Measurements from ENCODE around the gene NARS2. TPM values are rescaled to one million over a fixed set of nuclear protein-coding genes. Genes with fewer than 3 reads are reported as not detected.
"Not testable (repeated sequence)": the region's sequence is repeated elsewhere in the genome, so short reads cannot be mapped to it uniquely, and the experiment has no call there.

The NARS2 gene
- total and polyA plus RNA-seq, 2 experiments from 2014 or later: 10.9 to 13.0 TPM

DNA sequence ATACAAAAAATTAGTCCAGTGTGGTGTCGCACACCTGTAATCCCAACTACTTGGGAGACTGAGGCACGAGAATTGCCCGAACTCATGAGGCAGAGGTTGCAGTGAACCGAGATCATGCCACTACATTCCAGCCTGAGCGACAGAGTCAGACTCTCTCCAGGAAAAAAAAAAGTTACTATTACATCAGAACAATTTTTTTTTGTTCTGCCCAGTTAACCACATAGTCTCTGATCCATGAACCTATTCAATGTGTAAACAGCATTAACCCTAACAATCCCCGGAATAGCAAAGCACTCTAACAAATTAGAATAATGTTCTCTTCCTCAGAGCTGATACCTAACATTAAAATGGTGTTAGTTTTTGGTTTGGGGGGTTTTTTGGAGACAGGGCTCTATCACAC, 4.6 kb downstream of the NARS2 start:
- H3K4me2 ChIP-seq (ENCODE audit: unreplicated experiment): no peak overlapping the region
- no peak overlapping the region for H3K27ac ChIP-seq
- H3K4me3 ChIP-seq: no peak overlapping the region
- H3K79me2 ChIP-seq (ENCODE audit: insufficient read depth): peaks cover 23% of the 10 kb centered on the region; the same call in 1 of the 2 replicates
- DNase-seq: no peak
- H3K9me3 ChIP-seq (ENCODE audit: low read depth): no peaks in the 10 kb centered on the region
- H2AFZ ChIP-seq: no peak overlapping the region
- no peaks in the 10 kb centered on the region for H4K20me1 ChIP-seq (ENCODE audit: insufficient read depth)
- no peaks in the 10 kb centered on the region for H3K27me3 ChIP-seq (replicated peaks; ENCODE audit: insufficient read depth)
- H3F3A ChIP-seq (ENCODE audit: insufficient read depth): peaks cover 9% of the 10 kb centered on the region
- WGBS, 2 experiments (ENCODE audit: low coverage in 1 of 2, low lambda C conversion rate in 2 of 2, missing lambda C conversion rate in 2 of 2): 88 to 89% methylated on average over 6 of the region's 6 CpGs
- no peak for TF ChIP-seq EZH2 (IDR thresholded peaks at IDR 0.05; ENCODE audit: insufficient read depth, poor library complexity, severe bottlenecking)
- TF ChIP-seq EZH2phosphoT487 (IDR thresholded peaks at IDR 0.05; ENCODE audit: insufficient read depth, low read depth): no peak
- no peaks in the 10 kb centered on the region for H3K9me2 ChIP-seq (ENCODE audit: insufficient read depth)
- H3K36me3 ChIP-seq (ENCODE audit: low read depth): no peaks in the 10 kb centered on the region
- in situ Hi-C loops (cut with MboI): loop anchor here (25.0 kb wide), 1 partner anchor 433 kb away; the partner anchor contains the start of gene ALG8
- no peak overlapping the region for H3K9ac ChIP-seq
- H3K4me1 ChIP-seq (ENCODE audit: insufficient read depth): peaks cover 9% of the 10 kb centered on the region

DNA sequence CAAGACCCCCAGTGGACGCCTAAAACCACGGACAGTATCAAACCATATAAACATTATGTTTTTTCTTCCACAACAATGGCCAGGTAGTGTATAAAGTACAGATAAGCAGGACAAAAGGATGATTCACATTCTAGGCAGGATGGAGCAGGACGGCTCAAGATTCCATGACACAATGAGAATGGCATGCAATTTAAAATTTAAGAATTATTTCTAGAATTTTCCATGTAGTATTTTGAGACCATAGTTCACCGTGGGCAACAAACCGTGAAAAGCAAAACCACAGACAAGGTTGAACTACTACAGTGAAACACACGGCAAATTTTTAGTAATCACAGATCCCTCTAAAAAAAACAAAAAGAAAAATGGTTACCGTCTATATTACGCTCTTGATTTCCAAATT, 7.5 kb downstream of the NARS2 start:
- WGBS, 2 experiments (ENCODE audit: low coverage in 1 of 2, low lambda C conversion rate in 2 of 2, missing lambda C conversion rate in 2 of 2): 48 to 52% methylated on average over 8 of the region's 8 CpGs
- H3K4me3 ChIP-seq: no peak overlapping the region
- no peak overlapping the region for H3K9ac ChIP-seq
- peak; percentile 71 for DNase-seq
- no peaks in the 10 kb centered on the region for H3K9me2 ChIP-seq (ENCODE audit: insufficient read depth)
- 0 out of 2 replicates have a peak, but pooled peaks cover 6% of the 10 kb centered on the region for H3K79me2 ChIP-seq (ENCODE audit: insufficient read depth)
- H3K27ac ChIP-seq: peak overlapping the region; percentile 24
- TF ChIP-seq EZH2 (IDR thresholded peaks at IDR 0.05; ENCODE audit: insufficient read depth, poor library complexity, severe bottlenecking): no peak
- TF ChIP-seq EZH2phosphoT487 (IDR thresholded peaks at IDR 0.05; ENCODE audit: insufficient read depth, low read depth): no peak
- no peaks in the 10 kb centered on the region for H3K27me3 ChIP-seq (replicated peaks; ENCODE audit: insufficient read depth)
- H3K4me1 ChIP-seq (ENCODE audit: insufficient read depth): peaks cover 23% of the 10 kb centered on the region
- H3K36me3 ChIP-seq (ENCODE audit: low read depth): no peaks in the 10 kb centered on the region
- H3K9me3 ChIP-seq (ENCODE audit: low read depth): no peaks in the 10 kb centered on the region
- no peak overlapping the region for H2AFZ ChIP-seq
- H3K4me2 ChIP-seq (ENCODE audit: unreplicated experiment): peak overlapping the region; percentile 15
- H3F3A ChIP-seq (ENCODE audit: insufficient read depth): peaks cover 18% of the 10 kb centered on the region
- H4K20me1 ChIP-seq (ENCODE audit: insufficient read depth): no peaks in the 10 kb centered on the region
- in situ Hi-C loops (cut with MboI): loop anchor here (10.0 to 25.0 kb wide), 3 partner anchors 152 to 430 kb away; partner anchors contain the start of genes ALG8 and GAB2

DNA sequence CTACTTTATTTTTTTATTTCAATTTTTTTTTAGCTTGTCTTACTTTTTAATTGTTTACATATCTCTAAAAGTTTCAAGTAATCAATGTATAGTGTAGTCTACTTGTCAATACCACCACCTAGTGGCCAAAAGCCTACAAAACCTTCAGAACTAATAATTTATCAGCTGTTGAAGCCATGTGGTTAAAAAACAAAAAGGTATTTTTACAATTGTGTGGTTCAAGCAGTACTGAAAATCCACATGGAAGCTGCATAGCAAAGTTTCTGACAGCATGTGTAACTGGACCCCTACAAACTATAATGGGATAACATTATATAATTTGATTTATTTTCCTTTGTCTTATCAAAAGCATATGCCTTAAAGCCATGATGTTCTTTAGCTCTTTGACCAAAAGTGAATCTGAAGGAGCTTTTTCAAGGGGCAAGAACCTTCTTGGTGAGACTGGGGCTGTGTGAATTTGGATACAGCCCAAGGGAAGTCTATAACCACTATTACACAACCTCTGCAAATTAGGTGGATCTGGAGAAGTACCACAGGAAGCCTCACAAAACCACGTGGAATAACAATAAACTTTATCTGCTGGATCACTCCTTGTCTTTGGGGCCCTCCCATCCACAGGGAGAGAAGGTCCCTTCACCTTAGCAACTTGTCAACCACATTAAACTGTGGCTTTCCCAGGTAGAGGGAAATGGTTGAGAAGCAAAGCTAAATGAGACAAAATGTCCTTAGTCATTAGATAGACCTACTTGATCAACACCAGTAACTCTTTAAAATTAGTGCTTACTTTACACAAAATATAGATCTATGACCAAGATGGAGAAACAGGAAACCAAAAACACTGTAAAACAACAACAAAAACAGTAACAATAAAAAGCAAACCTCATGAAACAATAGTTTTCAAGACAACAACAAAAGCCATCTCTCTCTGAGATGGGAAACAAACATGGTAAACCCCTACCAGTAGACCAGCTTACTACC, 9.9 kb downstream of the NARS2 start:
- H4K20me1 ChIP-seq (ENCODE audit: insufficient read depth): no peaks in the 10 kb centered on the region
- H3K9ac ChIP-seq: 0 out of 2 replicates have a peak overlapping the region, but pooled peaks have one; percentile 3
- peak; percentile 73 for DNase-seq
- peaks cover 31% of the 10 kb centered on the region for H3F3A ChIP-seq (ENCODE audit: insufficient read depth)
- no peak overlapping the region for H3K4me3 ChIP-seq
- no peak for TF ChIP-seq EZH2phosphoT487 (IDR thresholded peaks at IDR 0.05; ENCODE audit: insufficient read depth, low read depth)
- TF ChIP-seq EZH2 (IDR thresholded peaks at IDR 0.05; ENCODE audit: insufficient read depth, poor library complexity, severe bottlenecking): no peak
- H3K4me2 ChIP-seq (ENCODE audit: unreplicated experiment): no peak overlapping the region
- in situ Hi-C loops (cut with MboI): loop anchor here (10.0 to 25.0 kb wide), 3 partner anchors 150 to 427 kb away; partner anchors contain the start of genes ALG8 and GAB2
- no peaks in the 10 kb centered on the region for H3K9me3 ChIP-seq (ENCODE audit: low read depth)
- H3K9me2 ChIP-seq (ENCODE audit: insufficient read depth): no peaks in the 10 kb centered on the region
- peak overlapping the region; percentile 11; the same call in 1 of the 2 replicates for H2AFZ ChIP-seq
- H3K27ac ChIP-seq: no peak overlapping the region
- peaks cover 45% of the 10 kb centered on the region for H3K4me1 ChIP-seq (ENCODE audit: insufficient read depth)
- WGBS, 2 experiments (ENCODE audit: low coverage in 1 of 2, low lambda C conversion rate in 2 of 2, missing lambda C conversion rate in 2 of 2): 0 to 5% methylated on average over 1 of the region's 1 CpG
- H3K36me3 ChIP-seq (ENCODE audit: low read depth): no peaks in the 10 kb centered on the region
- H3K79me2 ChIP-seq (ENCODE audit: insufficient read depth): peaks cover 15% of the 10 kb centered on the region; the same call in 1 of the 2 replicates
- H3K27me3 ChIP-seq (replicated peaks; ENCODE audit: insufficient read depth): no peaks in the 10 kb centered on the region

DNA sequence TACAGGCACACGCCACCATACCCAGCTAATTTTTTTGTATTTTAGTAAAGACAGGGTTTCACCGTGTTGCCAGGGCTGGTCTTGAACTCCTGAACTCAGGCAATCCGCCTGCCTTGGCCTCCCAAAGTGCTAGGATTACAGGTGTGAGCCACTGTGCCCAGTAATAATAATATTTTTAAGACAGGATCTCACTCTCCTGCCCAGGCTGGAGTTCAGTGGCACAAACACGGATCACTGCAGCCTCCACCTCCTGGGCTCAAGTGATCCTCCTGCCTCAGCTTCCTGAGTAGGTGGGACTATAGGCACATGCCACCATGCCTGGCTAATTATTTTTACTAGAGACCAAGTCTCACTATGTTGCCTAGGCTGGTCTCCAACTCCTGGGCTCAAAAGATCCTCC, 10.6 kb downstream of the NARS2 start:
- in situ Hi-C loops (cut with MboI): loop anchor here (10.0 to 25.0 kb wide), 3 partner anchors 149 to 427 kb away; partner anchors contain the start of genes ALG8 and GAB2

DNA sequence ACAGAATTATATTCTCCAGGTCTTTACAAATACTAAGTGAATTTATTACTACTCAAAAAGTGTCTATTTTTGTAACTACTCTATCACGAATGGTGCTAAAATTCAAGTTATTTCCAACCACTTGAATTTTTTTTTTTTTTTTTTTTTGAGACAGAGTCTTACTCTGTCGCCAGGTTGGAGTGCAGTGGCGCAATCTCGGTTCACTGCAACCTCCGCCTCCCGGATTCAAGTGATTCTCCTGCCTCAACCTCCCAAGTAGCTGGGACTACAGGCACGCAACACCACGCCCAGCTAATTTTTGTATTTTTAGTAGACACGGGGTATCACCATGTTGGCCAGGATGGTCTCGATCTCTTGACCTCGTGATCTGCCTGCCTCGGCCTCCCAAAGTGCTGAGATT, 11.6 kb downstream of the NARS2 start:
- not testable (repeated sequence) for H3K9me3 ChIP-seq (ENCODE audit: low read depth); H4K20me1 ChIP-seq (ENCODE audit: insufficient read depth); H3K27me3 ChIP-seq (replicated peaks; ENCODE audit: insufficient read depth); H3K9me2 ChIP-seq (ENCODE audit: insufficient read depth); H3K36me3 ChIP-seq (ENCODE audit: low read depth); DNase-seq
- H2AFZ ChIP-seq: peak overlapping the region; percentile 84; the same call in 1 of the 2 replicates
- peaks cover 45% of the 10 kb centered on the region for H3K4me1 ChIP-seq (ENCODE audit: insufficient read depth)
- peak overlapping the region; percentile 50 for H3K4me2 ChIP-seq (ENCODE audit: unreplicated experiment)
- peaks cover 31% of the 10 kb centered on the region for H3F3A ChIP-seq (ENCODE audit: insufficient read depth)
- in situ Hi-C loops (cut with MboI): loop anchor here (10.0 to 25.0 kb wide), 3 partner anchors 148 to 426 kb away; partner anchors contain the start of genes ALG8 and GAB2
- H3K9ac ChIP-seq: peak overlapping the region; percentile 54
- peak overlapping the region; percentile 65 for H3K27ac ChIP-seq
- H3K4me3 ChIP-seq: peak overlapping the region; percentile 46
- peaks cover 15% of the 10 kb centered on the region; the same call in 1 of the 2 replicates for H3K79me2 ChIP-seq (ENCODE audit: insufficient read depth)
- 81 to 84% methylated on average over 12 of the region's 12 CpGs for whole genome bisulfite sequencing, 2 experiments (ENCODE audit: low coverage in 1 of 2, low lambda C conversion rate in 2 of 2, missing lambda C conversion rate in 2 of 2)

More for the DNA sequence above, 10.6 kb downstream of the NARS2 start:
- H3K9me3 ChIP-seq (ENCODE audit: low read depth); H3K4me3 ChIP-seq; H4K20me1 ChIP-seq (ENCODE audit: insufficient read depth); H2AFZ ChIP-seq; H3K36me3 ChIP-seq (ENCODE audit: low read depth); H3K4me2 ChIP-seq (ENCODE audit: unreplicated experiment); H3K9me2 ChIP-seq (ENCODE audit: insufficient read depth); DNase-seq; H3K27me3 ChIP-seq (replicated peaks; ENCODE audit: insufficient read depth); H3K9ac ChIP-seq; H3K27ac ChIP-seq: not testable (repeated sequence)
- Histone ChIP-seq H3F3A (ENCODE audit: insufficient read depth) (peaks cover 31% of the 10 kb centered on the region), H3K79me2 (ENCODE audit: insufficient read depth) (peaks cover 15% of the 10 kb centered on the region; the same call in 1 of the 2 replicates), H3K4me1 (ENCODE audit: insufficient read depth) (peaks cover 45% of the 10 kb centered on the region)
- 46 to 54% methylated on average over 4 of the region's 4 CpGs for WGBS, 2 experiments (ENCODE audit: low coverage in 1 of 2, low lambda C conversion rate in 2 of 2, missing lambda C conversion rate in 2 of 2)
